HG03354 (cell line): ENCODE results near the gene SFI1.
"Not testable (repeated sequence)": the region's sequence is repeated elsewhere in the genome, so short reads cannot be mapped to it uniquely, and the experiment has no call there.

ENCODE experiments used
- ATAC-seq: cut with Tn5 transposase; IDR thresholded peaks from one replicate; pipeline ENCODE4 v1.9.1; 2021; ENCODE audit warnings: mild to moderate bottlenecking; ENCODE audit not compliant: unreplicated experiment, poor library complexity, severe bottlenecking

SFI1 gene

DNA sequence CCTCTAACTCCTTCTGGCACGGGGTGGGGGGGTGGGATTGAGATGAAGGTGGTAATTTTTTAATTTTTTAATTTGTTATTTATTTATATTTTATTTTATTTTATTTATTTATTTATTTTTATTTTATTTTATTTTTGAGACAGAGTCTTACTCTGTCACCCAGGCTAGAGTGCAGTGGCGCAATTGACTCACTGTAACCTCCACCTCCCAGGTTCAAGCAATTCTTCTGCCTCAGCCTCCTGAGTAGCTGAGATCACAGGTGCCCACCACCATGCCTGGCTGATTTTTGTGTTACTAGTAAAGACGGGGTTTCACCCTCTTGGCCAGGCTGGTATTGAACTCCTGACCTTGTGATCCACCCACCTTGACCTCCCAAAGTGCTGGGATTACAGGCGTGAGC lies 43.8 kb downstream of the SFI1 start:
- ATAC-seq = not testable (repeated sequence)

DNA sequence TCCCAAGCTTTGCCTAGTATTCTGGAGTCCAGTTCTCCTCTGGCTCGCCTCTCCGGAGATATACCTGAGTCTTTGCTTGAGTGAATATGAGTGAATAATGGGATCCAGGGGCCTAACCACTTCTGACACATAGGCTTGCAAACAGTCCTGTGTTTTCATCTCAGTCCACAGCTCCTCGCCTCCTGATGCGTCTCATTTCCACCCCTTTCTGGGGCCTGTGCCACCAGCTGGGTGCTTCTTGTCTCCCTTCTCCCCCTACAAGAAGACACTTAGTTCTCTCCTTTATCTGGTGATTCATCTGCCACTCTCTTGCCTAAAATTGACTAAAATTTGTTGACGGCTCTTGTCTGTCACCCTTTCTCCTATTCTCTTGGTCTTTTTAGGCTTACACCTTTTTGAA lies 44.6 kb downstream of the SFI1 start:
- no peak for ATAC-seq

DNA sequence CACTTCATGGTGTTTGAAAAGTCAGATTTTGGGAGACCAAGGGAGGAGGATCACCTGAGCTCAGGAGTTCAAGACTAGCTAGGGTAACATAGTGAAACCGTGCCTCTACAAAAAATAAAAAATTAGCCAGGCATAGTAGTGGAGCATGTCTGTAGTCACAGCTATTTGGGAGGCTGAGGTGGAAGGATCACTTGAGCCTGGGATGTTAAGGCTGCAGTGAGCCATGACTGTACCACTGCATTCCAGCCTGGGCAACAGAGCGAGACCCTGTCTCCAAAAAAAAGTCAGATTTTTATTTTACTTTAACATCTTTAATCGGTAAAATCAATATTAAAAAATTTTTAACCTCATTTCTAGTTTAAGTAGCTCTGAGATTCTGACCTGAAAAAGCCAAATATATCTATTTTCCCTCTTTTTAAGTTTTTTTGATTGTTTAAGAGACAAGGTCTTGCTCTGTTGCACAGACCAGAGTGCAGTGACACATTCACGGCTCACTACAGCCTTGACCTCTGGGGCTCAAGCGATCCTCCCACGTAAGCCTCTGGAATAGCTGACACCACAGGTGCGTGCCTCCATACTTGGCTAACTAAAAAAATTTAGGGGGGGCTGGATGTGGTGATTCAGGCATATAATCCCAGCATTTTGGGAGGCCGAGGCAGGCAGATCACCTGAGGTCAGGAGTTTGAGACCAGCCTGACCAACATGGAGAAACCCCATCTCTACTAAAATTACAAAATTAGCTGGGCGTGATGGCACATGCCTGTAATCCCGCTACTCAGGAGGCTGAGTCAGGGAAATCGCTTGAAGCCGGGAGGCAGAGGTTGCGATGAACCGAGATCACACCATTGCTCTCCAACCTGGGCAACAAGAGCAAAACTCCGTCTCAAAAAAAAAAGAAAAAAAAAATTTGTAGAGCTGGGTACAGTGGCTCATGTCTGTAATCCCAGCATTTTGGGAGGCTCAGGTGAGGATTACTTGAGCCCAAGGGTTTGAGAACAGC lies 48.4 kb downstream of the SFI1 start:
- no peak for ATAC-seq

DNA sequence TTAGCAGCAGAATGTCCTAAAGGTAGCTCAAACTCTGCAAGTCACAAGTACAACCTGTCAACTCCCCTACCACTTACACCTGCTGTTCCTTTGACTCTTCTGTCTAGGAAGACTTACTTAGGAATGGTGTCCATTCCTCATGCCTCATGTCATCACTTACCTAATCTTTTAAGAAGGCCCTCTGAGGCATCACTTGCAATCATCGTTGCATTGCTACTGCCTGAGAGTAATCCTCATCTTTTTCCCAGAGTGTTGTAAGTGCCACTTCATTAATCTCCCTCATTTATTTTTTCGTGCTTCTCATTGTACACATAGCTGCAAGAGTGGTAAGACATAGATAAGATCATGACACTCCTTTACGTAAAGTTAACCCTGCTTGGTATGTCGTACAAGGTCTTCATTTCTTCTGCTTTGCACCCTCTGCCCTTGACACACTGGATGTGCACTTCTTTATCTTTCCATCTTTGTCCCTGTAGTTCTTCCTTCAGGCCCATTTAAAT lies 54.6 kb downstream of the SFI1 start:
- ATAC-seq = no peak

DNA sequence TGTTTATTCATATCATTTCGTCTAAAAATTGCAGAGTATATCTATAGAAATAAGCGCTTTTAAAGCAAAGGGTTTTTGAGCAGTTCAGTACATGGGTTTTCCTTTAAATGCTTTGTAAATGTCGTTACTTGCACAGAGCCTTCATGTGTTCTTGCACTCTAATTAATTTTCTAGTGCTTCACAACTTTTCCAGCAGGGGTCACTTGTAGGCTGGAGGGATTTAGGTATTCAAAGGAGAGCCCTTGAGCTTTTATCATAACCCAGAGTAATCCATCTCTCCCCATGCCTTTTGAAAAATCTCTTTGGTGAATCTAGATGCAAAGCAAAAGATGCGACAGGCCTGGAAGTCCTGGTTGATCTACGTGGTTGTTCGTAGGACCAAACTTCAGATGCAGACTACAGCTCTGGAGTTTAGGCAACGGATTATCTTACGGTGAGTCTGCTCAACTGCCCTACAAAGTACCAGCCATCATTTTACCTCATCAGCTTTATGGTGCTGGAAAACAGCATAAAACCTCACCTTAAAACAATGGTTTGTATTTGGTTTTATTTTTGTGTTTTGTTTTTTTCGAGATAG lies 60.4 kb downstream of the SFI1 start:
- ATAC-seq = no peak

DNA sequence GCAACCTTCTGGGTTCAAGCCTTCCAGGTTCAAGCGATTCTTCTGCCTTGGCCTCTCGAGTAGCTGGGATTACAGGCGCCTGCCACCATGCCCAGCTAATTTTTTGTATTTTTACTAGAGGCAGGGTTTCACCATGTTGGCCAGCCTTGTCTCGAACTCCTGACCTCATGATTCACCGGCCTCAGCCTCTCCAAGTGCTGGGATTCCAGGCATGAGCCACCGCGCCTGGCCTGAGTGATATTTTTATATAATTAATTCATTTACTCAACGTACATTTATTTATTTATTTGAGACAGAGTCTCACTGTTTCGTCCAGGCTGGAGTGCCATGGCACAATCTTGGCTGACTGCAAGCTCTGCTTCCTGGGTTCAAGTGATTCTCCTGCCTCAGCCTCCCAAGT lies 62.2 kb downstream of the SFI1 start:
- ATAC-seq = not testable (repeated sequence)

DNA sequence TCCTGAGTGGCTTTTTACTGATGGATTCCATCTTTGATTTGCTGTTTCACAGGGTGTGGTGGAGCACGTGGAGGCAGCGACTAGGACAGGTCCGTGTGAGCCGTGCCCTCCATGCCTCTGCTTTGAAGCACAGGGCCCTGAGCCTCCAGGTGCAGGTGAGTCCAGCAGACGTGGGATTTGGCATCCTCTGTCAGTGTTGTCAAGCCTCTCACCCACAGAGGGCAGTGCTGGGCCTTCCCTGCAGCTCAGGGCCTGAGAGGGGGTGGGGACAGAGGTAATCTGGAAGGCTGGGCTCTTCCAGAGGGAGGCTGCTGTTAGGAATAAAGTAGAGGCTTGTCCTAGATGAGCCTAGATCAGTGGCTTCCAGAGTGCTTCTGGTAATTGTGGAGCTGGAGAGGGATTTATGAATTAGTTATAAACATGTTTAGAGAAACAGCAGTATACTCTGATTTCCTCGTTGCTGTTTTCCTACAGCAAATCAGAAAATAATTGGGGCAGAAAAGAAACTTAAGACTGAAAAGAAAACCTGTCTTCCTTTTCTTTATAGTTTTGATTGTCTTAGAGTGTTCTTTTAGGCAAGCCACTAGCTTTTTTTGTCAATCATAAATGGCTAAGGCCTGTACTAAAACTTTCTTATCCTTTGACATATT lies 65.0 kb downstream of the SFI1 start:
- ATAC-seq = peak; percentile 46

DNA sequence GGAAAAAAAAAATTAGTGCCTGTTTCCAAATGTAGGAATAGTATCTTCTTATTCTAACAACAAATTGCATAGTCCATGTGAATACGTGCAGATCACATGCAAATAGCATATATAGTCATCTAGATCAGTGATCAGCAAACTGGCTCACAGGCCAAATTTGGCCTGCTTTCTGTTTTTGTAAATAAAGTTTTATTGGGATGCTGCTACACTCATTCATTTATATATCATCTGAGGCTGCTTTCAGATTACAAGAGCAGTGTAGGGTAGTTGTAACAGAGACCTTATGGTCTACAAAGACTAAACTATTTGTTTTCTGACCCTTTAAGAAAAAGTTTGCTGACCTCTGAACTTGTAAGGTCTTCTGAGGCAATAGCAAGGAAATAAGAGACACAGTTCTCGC lies 65.6 kb downstream of the SFI1 start:
- no peak for ATAC-seq

DNA sequence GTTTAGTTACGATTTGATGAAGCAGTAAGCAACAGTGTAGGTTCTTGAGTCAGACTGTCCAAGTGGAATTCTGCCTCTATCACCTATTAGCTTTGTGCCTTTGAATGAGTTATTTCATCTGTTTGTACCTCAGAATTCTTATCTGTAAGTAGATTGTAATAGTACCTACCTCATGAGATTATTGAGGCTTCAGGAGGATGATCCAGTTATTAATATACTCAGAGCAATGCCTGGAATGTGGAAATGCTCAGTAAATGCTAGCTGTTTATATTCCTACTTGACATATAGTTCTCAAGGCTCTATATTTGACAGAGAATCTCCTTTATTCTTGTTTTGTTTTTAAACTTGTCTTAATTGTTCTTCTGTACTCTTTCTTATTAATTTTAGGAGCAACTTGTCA lies 70.1 kb downstream of the SFI1 start:
- no peak for ATAC-seq

DNA sequence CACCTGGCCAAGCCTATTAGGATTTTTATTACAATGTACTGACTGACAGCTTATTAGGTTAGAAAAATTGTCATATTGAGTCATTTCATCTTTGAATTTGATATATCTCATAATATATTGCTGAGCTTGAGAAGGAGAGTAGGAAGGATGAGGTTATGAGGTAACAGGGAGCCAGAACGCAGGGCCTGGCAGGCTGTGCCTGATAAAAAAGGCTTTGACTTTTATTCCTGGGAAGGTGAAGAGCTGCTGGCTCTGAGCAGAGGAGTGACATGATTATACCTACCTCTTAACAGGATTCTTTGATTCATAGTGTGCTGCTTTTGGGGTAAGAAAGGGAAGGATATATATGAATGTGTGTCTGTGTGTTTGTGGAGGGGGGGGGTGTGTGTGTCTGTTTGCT lies 70.9 kb downstream of the SFI1 start:
- ATAC-seq = no peak

DNA sequence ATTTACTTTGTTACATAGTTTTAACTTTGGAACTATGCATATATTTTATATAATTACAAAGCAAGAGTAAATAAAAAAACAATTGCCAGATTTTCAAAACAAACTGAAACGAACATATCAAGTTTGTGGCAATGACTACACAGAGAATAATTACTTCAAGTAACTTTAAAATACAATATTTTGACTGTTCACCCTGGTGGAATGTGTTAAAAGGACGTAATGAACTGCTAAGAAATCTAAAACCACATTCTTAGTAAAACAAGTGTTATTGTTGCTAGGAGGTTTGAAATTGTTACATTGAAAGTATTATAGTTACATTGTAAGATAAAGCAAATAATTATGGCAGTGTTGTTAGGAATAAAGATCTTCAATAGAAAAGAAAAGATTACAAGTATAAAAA lies 71.4 kb downstream of the SFI1 start:
- no peak for ATAC-seq

DNA sequence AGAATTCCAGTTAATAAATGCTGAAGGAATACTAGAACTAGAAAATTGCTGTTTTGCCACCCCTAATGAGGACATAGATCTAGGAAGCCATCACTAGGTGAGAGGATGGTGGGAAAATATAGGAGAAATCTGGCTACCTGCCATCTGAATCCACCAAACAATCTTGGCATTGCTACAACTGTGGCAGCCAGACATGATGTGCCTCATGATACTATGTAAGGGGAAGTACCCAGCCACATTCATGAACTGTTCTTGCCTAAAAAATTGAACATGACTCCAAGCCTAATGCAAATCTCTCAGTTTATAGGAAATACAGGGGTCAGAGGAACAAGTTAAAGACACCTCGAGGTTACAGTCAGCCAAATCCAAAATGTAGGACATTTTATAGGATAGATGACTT lies 72.8 kb downstream of the SFI1 start:
- ATAC-seq = no peak

DNA sequence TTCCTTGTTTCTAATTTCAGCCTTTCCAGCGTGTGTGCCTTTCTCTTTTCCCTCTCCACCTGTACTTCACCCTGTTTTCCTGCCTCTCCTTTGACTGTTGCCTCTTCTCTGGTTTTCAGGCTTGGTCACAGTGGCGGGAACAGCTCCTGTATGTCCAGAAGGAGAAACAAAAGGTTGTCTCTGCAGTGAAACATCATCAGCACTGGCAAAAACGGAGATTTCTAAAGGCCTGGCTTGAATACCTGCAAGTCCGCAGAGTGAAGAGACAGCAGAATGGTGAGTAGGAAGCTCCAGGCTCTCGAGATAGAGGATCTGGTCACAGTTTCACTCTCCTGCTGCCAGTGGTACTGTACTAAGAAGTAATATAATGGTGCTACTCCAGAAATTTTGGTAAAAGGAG lies 76.6 kb downstream of the SFI1 start:
- no peak for ATAC-seq

DNA sequence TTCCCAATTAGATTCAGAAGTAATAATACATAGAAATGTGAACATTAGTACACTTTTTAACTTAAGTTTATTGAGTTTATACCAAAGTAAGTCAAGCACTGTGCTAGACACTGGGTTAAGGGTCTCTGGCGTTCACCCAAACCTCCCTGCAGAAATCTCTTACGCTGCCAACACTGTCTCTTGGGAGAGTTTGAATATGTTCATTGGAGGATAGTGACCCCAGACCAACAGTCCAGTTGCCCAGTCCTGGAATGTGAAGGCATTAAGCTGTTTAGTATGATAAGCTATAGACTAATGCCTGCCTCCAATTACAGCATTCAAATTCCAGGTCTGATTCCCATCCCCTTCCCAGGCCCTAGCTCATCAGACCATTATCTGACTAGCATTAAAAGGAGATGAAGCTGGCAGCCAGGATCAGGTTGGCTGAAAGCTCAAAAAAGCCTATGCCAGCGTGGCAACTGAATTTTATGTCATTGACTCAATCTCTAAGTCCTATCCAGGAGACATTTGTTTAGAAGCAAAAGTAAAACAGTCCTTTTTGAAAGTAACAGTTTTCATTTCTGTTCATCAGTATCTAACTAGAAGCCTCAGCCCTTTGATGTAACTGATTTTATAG lies 77.8 kb downstream of the SFI1 start:
- ATAC-seq = no peak

DNA sequence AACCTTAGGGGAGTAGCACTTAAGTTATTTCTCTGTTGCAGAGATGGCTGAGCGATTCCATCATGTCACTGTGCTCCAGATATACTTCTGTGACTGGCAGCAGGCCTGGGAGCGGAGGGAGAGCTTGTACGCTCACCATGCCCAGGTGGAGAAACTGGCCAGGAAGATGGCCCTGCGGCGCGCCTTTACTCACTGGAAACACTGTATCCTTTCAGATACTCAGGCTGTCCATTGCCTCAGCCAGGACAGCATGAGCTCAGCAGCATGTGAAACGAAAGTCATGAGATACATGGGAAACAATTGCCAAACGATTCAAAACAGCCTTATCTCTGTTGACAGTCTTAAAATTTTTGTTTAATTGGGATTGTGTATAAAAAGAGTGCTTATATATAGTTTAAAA lies 78.9 kb downstream of the SFI1 start:
- no peak for ATAC-seq

DNA sequence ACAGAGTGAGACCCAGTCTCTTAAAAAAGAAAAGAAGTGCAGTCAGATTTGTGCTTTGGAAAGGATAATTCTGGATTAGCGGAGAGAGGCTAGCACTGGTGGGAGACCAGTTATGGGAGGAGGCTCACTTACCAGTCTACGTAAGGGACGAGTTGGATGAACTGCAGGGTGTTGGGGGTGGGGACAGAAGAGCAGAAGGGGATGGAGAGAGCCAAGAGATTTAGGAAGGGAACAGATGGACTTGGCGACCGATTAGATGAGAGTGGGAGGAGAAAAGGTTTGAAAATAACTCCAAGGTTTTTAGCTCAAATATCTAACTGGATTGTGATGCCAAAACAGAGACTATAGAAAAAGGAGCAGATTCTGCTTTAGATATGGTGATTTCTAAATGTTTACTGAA lies 81.4 kb downstream of the SFI1 start:
- ATAC-seq = no peak

DNA sequence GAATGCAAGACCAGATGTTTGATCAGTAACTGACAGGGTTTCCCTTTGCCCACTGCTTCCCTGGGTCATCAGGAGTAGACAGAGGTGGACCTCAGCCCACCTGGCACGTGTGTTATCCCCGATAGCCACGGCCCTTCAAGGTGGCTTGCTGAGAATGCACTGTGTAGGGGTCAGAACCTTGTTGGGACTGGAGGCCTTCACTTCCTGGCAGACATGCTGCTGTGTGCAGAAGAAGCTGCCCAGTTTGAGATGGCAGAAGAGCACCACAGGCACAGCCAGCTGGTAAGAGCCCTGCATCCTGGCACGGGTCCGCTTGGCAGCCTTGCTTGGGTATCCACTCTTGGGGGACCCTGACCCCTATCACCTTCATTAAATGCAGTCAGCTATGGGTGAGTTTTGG lies 81.8 kb downstream of the SFI1 start:
- ATAC-seq = no peak

DNA sequence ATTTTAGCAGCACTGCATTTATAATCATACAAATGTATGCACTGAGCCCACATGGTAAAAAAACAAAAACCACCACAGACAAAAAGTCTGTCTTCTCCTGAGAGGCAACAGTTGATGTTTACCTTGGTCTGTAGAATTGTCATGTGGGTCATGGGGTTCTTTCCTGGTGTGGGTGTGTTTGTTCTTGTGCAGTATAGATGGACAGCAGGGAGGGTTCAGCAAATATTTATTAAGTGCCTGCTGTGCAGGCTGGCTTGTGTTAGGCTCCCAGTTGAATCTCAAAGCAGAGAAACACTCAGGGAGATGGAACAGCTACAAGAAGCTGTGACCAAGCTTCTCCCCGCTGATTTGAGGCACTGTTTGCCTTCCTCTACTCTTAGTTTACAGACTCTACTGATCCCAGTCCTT lies 83.5 kb downstream of the SFI1 start:
- no peak for ATAC-seq

DNA sequence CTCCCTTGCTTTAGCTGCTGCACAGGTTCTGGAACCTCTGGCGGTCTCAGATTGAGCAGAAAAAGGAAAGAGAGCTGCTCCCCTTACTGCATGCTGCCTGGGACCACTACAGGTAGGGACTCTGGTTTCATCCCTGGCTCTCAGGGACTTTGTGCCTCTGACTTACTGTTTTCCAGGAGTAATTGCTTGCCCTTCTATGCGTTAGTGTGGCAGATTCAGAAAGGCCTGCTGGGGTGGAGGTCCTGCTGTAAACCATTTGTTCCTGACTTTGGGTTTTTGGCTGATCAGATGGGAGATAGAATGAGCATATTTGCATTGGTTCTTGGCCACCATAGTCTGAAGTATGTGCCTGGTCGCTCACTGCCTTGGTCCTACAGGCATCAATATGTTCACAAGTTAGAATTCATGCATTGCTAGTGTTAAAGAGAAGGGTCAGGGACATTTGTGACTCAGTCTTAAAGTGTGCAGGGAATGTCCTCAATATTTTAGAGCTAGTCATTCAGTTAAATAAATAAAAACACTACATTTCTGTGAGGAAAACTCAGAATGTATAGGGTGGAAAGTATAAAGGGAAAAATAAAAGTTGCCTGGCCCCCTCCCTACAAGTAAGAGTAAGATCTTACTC lies 87.6 kb downstream of the SFI1 start:
- no peak for ATAC-seq

DNA sequence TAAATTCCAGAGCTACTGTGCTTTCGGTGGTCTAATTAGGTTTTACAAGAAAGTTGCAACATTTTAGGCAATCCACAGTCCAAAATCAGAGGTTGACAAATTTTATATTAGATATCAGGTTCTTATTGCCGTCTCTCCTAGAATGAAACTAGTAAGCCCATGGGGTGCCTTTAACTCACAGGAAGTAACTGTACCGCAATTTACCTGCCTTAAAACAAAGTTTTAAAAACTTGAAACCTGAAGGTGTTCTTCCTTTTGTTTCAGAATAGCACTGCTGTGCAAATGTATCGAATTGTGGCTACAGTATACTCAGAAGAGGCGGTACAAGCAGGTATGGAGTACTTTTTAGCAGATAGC lies 88.4 kb downstream of the SFI1 start:
- no peak for ATAC-seq
